GM19023 (cell line): ENCODE measurements around the gene FOXD3.

Source experiments
- ATAC-seq: cut with Tn5 transposase; IDR thresholded peaks from one replicate; pipeline ENCODE4 v1.9.1; 2021; ENCODE audit warnings: mild to moderate bottlenecking, moderate library complexity; ENCODE audit not compliant: unreplicated experiment

The FOXD3 gene

GRCh38 chr1:63322114-63322943, at the start of gene FOXD3:
FOXD3 (plus strand) TSS chr1:63322567; CDS start chr1:63323059, 492 bp downstream.
- peak; percentile 59 for ATAC-seq

GRCh38 chr1:63272811-63273210, 49.6 kb upstream of the FOXD3 start:
- no peak for ATAC-seq

GRCh38 chr1:63274371-63274770, 48.0 kb upstream of the FOXD3 start:
- no peak for ATAC-seq

GRCh38 chr1:63274979-63275378, 47.4 kb upstream of the FOXD3 start:
- ATAC-seq = no peak

GRCh38 chr1:63276624-63277023, 45.7 kb upstream of the FOXD3 start:
- no peak for ATAC-seq

GRCh38 chr1:63277195-63278192, 44.9 kb upstream of the FOXD3 start:
- ATAC-seq = no peak

GRCh38 chr1:63281753-63282152, 40.6 kb upstream of the FOXD3 start:
- no peak for ATAC-seq

GRCh38 chr1:63289135-63289534, 33.2 kb upstream of the FOXD3 start:
- ATAC-seq = no peak

- no peak for ATAC-seq
Measured at GRCh38 chr1:63294803-63295594, 27.4 kb upstream of the FOXD3 start.

- no peak for ATAC-seq
Measured at GRCh38 chr1:63304410-63304809, 18.0 kb upstream of the FOXD3 start.

GRCh38 chr1:63305043-63305442, 17.3 kb upstream of the FOXD3 start:
- ATAC-seq = no peak

GRCh38 chr1:63307196-63307794, 15.1 kb upstream of the FOXD3 start:
- ATAC-seq = no peak

- no peak for ATAC-seq
Measured at GRCh38 chr1:63316598-63316983, 5.8 kb upstream of the FOXD3 start.

- peak; percentile 79 for ATAC-seq
Measured at GRCh38 chr1:63316984-63317816, 5.2 kb upstream of the FOXD3 start.

GRCh38 chr1:63317817-63318152, 4.6 kb upstream of the FOXD3 start:
- no peak for ATAC-seq

- no peak for ATAC-seq
Measured at GRCh38 chr1:63318201-63318979, 4.0 kb upstream of the FOXD3 start.

GRCh38 chr1:63319046-63320021, 3.0 kb upstream of the FOXD3 start:
- ATAC-seq = no peak
